ENCODE data around the gene LTBP2.

The LTBP2 gene

DNA sequence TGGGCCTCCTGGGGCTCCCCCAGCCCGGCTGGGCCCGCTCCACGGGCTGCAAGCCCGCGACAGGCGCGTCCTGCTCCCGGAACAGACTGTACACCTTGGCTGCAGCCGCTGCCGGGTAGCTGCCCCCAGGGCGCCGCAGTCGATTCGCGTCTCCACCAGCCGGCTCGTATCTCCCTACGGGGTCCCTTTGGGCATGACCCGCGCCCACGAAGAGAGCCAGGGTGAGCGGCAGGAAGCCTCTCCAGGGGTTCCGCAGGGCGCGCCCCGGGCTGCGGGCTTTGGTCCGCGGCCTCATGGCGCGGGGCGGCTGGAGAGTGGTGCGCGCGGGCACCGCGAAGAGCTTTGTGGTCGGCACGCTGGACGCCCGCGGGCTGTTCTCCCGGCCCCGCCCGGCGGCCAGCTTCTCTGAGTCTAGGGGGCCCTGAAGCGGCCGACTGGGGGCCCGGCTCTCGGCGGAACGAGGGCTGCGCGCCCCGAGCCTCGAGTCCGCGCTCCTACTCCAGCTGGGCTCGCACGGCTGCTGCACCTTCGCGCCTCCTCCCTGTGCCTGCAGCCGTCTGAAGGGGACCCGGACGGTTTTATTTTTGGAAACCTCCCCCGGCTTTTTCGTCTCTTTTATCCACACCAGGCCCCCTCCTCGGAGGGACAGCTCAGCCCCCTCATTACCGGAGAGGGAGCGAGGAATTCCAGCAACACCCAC is at the start of gene LTBP2:
Gene LTBP2, minus strand, starts transcription at position 588 of the 700 bp plus-strand sequence. Its CDS starts 293 bp downstream, at position 295.
- no peak for DNase-seq (ENCODE audit: low read depth, low spot score)

GRCh38 chr14:74660863-74661262 is 48.8 kb upstream of the LTBP2 start:
- DNase-seq (ENCODE audit: low read depth, low spot score): no peak

DNA sequence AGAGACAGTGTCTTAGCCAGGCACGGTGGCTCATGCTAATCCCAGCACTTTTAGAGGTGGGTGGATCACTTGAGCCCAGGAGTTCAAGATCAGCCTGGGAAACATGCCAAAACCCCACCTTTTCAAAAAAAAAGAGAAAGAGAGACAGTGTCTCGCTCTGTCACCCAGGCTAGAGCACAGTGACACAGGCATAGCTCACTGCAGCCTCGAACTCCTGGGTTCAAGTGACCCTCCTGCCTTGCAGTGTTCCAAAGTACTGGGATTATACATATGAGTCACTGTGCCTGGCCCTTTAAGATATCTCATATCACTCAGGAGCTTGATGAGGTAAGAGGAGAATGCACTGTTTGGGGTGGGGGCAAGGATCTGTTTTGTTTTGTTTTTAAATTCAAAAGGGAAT is 48.1 kb upstream of the LTBP2 start:
- DNase-seq (ENCODE audit: low read depth, low spot score): no peak

DNA sequence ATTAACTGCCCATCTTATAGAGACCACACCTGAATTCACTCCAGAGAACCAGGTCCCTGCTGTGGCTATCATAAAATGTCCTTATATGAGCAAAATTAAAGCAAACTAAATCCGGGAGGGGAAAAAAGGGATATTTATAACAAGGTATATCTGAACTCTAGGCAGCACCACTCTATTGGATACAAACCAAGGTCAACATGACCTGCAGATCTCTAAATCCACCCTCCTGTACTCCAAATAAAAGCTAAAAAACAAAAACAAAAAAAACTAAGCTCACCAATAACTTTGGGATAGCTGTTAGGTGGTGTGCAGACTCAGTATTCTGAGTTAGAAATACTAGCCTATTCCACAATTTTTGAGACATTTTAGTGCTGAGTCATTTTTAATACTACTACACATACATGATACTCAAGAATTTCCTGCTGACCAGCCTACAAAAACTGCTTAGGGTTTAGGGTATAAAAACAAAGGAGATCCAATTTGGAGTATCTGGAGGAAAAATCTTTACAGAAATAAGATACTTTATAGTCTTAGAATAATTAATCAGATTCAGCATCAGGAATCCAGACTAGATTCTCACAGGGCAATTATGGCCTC is 46.6 kb upstream of the LTBP2 start:
- no peak for DNase-seq (ENCODE audit: low read depth, low spot score)

GRCh38 chr14:74656964-74657363 is 44.9 kb upstream of the LTBP2 start:
- DNase-seq (ENCODE audit: low read depth, low spot score): no peak

DNA sequence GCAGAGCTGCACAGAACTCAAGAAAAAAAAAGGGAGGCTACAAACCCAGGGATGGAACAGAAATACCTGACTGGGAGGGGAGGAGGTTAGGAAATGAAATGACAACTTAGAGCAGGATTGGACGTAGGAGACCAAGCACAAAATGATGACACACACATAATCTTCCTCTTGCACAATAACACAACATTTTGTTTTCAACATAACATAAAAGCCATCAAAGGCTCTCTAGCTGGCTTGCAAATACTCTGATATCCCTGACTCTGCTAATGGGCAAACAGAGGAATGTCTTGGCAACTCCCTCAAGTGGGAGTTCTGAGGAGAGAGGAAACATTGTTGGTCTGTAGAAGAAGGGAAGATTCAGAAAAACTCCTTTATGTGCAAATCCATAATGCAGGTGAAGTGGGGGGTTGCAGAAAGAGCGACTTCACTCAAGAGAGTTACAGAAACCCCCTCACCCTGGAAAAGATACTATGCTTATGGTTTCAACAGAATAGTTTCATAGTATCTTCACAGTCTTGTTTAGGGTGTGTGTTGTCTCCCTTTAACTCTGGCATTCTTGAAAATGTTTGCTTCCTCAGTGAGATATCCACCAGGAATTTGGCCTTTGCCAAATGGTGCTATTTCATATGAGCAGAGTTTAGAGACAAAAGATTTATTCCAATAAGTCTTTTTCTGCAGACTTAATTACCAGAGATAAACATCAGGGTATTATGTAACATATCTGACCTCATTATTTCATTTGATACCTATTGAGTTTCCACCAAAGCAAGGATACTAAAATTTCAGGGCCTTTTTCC is 43.8 kb upstream of the LTBP2 start:
- no peak for DNase-seq (ENCODE audit: low read depth, low spot score)

DNA sequence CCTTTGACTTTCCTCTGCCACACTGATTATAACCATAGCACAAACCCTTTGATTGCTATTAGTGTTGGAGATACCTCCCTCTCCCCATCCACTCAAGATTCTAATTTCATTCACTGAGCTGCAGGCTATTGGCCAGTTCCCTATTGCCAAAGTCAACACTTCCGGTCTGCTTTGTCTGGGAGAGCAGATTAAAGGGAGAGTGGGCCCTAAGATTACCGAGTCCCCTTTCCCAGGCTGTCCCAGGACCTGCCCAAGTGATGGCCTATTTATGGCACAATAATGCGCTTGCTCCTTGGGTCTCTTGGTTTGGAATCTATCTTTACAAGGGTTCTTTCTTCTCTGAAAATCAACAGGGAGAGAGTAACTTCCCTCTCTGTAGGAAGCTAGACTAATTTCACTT is 42.9 kb upstream of the LTBP2 start:
- DNase-seq (ENCODE audit: low read depth, low spot score): no peak

DNA sequence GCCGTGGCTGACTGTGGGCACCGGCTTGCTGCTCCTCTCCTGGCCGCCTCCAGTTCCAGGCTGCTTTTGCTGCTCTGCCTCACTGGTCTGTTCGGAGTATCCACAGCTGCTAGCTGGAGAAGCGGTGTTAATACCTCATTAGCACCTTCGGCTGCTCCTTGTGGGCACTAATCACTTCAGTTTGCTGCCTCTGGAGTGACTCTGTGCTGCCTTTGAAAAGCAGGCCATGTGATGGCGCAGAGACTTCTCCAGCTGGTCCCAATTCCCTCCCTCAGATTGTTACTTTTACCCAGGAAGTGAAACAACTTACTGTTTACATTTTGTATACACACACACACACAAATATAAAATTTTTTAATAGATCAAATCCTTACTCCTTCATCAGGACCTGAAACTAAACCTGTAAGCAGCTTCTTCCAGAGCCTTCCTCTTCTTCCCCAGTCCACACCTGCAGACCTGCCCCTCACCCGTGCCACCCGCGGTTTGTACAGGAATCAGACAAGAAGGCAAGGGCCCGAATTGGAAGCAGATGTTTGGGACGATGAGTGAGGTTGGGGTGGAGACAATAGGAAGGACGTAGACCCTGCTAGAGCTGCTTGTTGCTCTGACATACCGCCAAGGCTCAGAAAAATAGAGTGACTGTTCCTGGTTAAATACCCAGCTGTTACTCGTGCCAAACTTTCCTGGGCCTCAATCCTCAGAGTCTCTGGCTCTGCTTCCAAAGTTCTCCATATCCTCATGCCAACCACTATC is 41.5 kb upstream of the LTBP2 start:
- DNase-seq (ENCODE audit: low read depth, low spot score): no peak

GRCh38 chr14:74652541-74652940 is 40.5 kb upstream of the LTBP2 start:
- DNase-seq (ENCODE audit: low read depth, low spot score): no peak

DNA sequence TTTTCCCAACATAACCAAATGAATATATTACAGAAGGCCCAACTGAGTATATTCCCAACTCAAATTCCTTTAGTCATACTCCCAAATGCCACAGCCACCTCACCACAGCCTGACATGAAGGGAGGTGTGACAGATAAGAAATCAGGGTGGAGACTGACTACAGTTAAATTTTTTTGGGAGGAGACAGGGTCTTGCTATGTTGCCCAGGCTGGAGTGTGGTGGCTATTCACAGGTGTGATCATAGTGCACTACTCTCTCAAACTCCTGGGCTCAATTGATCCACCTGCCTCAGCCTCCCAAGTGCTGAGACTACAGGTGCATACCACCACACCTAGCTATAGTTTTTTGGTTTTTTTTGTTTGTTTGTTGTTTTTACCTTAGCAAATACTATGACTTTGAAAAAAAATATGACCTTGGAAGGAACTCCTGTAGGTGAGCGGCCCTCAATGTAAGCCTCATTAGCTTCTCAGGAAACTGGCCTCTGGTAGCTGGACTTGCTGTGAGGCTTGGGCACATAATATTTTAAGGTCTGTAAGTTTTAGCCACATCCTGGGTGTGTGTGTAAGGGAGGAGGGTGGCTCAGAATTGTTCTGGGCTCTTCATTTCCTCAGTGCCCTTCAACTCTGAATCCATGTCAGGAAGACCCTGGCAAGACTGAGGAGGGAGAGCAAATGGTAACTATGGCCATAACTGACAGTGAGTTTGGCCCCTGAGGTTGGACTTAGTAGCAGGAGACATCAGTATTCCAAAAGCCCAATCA is 39.1 kb upstream of the LTBP2 start:
- DNase-seq (ENCODE audit: low read depth, low spot score): no peak

- DNase-seq (ENCODE audit: low read depth, low spot score): no peak
Measured at GRCh38 chr14:74649673-74650072, 37.6 kb upstream of the LTBP2 start.

DNA sequence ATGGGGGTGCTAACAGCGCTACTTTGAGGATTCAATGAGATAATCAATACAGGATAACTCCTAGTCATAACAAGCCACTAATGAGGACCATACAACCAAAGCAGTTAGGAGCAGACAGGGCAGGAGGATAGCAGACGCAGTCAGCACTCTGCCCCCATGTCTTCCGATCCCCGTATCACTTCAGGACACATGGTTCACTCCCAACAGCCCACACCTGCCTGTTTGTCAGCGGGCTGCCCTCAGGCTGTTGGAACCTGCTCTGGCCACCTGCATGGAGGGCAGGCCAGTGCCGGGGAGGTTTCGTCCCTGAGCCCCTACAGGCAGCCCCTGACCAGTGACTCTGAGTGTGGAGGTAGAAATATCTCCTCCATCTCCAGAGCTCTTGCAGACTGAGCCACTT is 37.1 kb upstream of the LTBP2 start:
- no peak for DNase-seq (ENCODE audit: low read depth, low spot score)

- DNase-seq (ENCODE audit: low read depth, low spot score): no peak
Measured at GRCh38 chr14:74648601-74649000, 36.6 kb upstream of the LTBP2 start.

DNA sequence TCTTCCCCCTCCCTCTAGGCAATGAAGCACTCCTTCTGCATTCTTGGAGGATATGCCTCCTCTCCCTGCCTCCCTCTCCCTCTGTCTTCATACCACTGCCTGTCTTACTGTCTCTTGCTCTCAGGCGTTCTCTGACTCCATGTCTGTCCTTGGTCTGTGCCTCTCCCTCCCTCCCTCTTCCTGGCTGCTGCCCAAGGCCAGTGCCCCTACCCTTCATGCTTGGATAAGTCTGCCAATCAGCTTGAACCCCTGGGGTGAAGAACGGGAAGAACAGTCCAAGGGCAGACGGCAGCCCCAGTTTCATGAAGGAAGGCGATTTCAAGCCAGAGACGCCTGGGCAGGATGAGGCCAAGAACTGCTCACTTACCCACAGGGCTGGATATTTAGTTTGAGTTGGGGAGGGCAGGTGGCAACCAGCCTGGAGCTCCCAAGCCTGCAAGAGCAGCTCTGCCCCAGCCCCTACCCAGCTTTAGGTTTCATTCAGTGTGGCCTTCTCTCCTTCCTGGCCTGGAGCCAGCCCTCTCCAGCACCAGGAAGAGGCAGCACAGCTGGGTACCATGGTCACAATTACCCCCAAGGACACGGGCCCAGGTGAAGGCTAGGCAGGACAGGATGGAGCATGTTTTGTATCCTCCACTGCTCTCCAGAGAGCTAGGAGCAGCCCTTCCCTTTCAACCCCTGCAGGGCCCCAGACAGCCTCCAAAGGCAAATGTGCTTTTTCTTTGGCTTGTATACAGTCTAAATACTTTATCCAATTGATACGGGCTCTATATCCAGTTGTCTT is 35.8 kb upstream of the LTBP2 start:
- no peak for DNase-seq (ENCODE audit: low read depth, low spot score)

DNA sequence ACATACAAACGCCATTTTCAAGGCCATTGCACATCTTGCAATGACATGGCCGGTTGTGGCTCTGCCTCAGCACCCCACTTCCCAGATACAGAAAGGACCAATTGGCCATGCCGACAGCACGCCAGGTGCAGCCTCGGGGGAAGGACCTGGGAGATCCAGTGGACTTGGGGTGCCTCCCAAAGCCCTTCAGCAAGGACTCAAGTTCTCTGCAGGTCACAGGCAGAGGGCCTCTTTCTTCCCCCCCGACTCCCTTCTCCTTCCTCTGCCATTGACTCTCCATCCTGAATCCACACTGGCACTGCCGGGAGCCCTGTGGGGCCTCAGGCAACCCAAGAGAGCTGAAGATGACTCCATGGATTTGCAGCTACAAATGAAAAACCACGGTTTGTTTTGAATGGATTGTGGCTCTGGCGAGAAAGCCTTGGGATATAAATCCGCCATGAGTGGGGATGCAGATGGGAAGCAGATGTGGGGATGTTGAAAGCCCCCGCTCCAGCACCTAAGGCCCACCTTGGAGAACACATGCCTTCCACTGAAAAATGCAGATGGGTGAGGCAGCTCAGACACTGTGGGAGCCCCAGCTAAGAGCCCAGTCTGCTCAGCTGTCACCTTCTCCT is 35.1 kb upstream of the LTBP2 start:
- DNase-seq (ENCODE audit: low read depth, low spot score): no peak

- no peak for DNase-seq (ENCODE audit: low read depth, low spot score)
Measured at GRCh38 chr14:74645756-74646470, 33.9 kb upstream of the LTBP2 start.

DNA sequence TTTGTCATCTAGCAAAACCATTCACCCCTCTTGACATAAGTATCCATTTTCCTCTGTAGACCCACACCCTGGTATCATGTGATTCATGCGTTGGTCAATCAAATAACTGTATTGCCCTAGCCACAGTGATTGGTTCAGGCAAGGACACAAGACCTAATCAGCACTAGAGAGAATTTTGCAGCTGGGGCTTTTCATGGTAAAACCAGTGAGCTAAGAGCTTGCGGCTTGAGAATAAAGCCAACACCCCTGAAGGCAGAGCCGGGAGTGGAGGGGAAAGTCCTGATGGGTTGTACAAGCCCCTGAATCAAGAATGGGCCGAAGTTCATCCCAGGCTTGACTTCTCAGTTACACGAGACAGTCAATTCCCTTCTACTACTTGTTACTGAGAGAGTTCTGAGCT is 33.2 kb upstream of the LTBP2 start:
- no peak for DNase-seq (ENCODE audit: low read depth, low spot score)

GRCh38 chr14:74641601-74642391 is 29.8 kb upstream of the LTBP2 start:
- DNase-seq (ENCODE audit: low read depth, low spot score): no peak

GRCh38 chr14:74638966-74639365 is 26.9 kb upstream of the LTBP2 start:
- DNase-seq (ENCODE audit: low read depth, low spot score): no peak
